Activated CD8-positive, alpha-beta memory T cell treated with anti-CD3 and anti-CD28 coated beads, Interleukin-2, amount 50 U/mL, for 1 hour (primary cell): ENCODE measurements around the gene SHROOM2.
"Not testable (repeated sequence)": the region's sequence is repeated elsewhere in the genome, so short reads cannot be mapped to it uniquely, and the experiment has no call there.

Source experiments
- DNase-seq: peaks from one replicate; pipeline ENCODE4 v3.0.0-alpha.2; 2020; ENCODE audit errors: extremely low read depth

The SHROOM2 gene

GRCh38 chrX:9781941-9782340 lies 4.3 kb upstream of the SHROOM2 start:
- DNase-seq: no peak

- DNase-seq: no peak
These were observed 1.9 kb upstream of the SHROOM2 start for GRCh38 chrX:9784332-9784731.

DNA sequence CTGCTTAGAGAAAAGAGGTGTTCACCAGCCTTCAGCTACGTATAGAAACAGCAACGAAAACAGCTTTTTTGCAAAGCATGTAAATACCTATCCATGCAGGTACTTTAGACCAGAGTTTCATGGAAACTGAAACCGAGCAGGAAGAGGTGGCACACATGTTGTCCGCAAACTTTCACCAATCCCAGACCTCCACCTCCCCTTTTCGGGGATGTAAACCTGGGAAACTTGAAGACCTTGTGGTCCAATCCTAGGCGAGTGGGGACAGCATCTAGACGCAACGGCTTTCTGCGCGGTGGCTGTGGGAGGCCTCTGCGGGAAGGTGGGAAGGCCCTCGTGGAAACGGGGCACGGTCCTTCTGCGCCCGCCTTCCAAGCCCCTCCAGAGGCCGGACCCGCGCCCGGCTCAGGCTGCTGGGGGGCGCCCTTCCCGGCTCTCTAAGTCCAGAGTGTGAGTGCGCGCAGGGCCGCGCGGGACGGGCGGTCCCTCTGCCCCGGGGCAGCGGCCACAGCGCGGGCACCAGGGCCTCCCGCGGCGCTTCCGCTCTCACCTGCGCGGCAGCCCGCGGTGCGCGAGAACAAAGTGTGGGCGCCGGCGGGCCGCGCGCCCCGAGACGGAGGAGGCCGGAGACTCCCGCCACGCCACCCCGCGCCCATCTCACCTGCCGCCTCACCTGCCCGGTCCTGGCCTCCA lies 830 bp upstream of the SHROOM2 start:
- DNase-seq: no peak

DNA sequence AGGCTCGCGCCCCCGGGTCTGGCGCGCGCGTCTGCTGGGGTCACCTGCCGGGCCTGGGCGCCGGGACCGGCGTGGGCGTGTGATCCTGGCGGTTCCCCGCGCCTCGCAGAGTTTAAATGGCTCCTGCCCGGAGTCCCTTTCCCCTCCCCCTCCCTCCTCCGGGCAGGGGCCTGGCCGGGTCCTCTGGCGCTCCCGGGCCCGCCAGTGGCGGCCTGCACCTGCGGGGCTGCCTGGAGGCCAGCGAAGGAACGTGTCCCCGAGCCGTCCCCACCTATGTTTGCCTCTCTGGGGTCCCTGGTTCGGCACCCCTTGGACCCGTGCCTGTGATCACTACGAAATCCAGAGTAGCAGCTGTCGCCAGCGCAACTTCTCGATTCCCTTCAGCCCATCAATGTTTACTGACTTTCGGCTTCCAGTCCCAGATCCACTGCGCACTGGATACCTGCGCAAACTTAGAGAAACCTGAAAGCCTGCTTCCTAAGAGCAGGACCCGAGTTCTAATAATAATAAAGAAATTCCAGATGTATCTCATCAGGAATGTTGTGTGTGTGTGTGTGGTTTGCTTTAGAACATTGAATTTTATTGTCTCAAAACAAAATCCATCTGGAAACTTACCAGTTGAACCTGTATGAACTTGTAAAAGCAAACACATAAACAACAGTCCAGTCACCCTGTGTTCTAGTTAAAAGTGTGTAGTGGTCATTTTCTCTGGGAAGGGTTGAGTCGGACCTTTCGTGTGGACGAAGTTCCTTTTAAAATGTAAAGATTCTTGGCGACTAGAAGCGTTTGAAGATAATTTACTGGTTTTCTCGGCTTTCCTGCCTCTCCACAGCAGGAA lies 788 bp downstream of the SHROOM2 start:
- no peak for DNase-seq

DNA sequence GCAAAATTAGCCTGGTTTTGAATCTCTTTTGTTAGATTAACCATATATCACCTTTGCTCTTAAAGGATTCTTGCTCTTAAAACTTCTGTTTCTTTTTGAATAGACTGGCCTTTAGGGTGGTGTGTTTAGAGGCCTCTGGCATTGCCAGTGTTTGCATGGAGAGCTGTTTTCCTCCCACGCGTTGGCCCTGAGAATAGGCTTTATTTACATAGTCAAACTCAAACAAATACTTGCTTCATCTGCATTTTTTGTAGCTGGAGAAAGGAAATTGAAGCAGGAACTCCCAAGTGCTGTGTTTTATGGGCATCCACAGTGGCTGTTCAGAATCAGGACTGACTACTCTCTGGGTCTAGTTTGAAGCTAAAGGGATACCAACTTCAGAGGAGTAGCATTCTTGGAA lies 2.7 kb downstream of the SHROOM2 start:
- DNase-seq: no peak

DNA sequence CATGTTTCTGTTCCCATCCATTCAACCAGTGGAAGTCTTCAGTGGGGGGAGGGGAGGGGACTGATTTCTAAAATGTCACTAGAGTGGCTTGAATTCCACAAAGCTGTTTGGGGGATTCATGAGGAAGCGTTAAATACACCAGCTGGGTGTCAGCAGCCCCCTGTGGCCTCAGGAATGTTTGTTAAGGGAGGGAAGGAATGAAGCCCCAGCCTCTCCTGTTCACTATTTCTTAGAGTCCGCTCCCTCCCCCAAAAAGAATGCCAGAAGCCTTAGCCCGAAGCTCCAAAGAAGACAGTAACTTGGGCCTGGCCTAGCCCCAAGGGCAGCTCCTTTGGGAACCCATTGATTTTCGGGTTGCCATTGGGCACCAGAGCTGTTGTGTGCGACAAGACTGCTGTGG lies 3.3 kb downstream of the SHROOM2 start:
- no peak for DNase-seq

DNA sequence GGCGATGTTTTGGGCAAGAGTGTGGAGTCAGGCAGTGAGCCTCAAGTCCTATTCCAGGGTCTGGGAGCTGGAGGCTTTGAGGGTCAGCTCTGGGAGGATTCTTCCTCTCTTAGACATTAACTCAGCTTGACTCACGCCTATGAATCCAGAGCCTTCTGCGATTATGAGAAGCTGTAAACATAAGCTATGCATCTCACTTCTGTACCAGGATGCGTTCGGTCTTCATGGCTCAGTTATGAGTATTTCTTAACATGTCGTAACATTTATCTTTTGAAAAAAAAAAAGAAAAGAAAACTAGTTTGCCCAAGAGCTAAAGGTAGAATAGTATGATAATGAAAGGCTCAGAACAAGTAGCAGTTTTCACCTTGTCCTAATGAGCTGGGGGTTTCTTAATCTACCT lies 4.6 kb downstream of the SHROOM2 start:
- DNase-seq: no peak

DNA sequence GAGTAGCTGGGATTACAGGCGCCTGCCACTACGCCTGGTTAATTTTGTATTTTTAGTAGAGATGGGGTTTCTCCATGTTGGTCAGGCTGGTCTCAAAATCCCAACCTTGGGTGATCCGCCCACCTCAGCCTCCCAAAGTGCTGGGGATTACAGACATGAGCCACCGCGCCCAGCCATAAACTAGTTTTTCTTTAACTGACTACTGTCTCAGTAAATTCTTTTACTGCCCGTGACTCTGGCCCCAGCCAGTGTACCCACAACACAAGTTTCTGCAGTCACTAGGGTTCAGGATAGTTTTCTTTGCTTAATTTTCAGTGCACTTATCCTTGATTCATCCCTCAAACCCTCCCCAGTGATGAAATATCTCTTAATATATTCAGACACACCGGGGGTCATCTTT lies 8.3 kb downstream of the SHROOM2 start:
- no peak for DNase-seq

DNA sequence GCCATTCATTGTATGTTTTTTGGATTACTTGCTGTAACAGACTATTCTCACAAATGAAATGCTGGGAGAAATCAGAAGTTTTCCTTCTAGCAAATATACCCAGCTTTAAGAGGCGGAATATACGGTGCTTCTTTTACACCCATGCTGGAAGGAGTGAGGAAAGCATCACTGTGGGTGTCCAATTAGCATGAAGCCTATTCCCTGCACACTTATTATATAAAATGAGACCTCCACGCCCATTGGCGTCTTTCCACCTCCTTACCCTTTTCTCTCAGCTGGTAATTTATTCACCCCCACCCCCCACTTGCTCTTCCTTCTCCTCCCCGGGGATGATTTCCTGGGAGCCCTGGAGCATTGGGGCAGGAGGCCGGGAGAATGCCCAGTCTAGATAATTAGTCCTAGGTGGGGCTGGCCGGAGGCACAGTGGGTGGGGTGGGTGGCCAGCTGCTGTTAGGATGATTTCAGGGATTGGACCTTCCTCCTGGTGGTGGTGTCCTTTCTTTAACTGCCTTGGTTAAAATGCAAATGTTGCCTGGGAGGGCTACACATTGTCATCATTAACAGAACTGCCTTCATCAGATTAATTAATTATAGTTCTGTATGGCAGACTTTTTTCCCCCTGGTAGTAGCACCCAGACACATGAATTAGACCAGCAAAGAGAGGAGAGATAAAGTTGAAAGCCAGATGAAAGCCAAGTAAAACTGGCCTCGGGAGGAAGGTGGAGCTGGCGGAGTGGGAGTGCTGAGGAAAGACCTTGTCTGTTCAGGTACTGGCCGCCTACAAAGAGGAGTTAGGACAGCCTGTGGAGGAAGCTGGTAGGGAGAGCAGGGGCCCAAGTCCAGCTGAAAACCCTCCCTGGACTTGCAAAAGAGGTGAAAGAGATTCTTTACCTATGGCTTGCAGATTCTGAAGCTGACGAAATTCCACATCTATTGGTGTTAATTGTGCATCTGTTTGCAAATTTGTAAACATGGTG lies 11.4 kb downstream of the SHROOM2 start:
- DNase-seq: no peak

DNA sequence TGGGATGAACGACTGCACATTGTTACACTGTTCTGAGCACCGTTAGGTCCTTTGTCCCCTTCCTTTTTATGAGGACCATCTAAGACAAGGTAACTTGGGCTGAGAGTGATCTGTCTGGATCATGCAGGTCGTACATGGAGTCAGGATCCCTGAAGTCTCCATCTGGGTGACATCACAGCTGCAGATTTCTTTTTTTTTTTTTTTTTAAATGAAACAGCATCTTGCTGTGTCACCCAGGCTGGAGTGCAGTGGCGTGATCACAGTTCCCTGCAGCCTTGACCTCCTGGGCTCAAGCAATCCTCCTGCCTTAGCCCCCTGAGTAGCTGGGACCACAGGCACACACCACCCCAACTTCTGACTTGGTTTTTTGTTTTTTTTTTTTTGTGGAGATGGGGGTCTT lies 16.5 kb downstream of the SHROOM2 start:
- no peak for DNase-seq

DNA sequence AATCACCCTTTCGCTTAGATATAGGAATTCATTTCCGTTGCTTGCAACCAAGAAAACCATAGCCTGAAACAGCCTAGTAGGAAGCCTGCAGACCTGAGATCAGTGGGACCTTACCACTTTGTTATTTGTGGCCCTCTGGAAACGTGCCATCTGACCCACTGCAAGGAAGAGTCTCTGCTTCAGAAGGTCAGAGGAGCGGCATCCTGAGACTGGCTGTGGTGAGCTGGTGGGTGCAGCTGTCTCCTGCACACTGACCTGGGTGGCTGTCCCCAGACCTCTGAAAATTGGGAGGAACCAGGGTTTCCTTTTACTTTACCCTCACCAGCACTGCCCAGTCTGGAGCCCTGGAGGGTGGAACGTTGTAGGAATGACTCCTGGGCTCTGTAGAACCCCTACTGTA lies 18.2 kb downstream of the SHROOM2 start:
- DNase-seq: no peak

- no peak for DNase-seq
These were observed 19.7 kb downstream of the SHROOM2 start for GRCh38 chrX:9805956-9806355.

- no peak for DNase-seq
These were observed 21.3 kb downstream of the SHROOM2 start for GRCh38 chrX:9807355-9808182.

DNA sequence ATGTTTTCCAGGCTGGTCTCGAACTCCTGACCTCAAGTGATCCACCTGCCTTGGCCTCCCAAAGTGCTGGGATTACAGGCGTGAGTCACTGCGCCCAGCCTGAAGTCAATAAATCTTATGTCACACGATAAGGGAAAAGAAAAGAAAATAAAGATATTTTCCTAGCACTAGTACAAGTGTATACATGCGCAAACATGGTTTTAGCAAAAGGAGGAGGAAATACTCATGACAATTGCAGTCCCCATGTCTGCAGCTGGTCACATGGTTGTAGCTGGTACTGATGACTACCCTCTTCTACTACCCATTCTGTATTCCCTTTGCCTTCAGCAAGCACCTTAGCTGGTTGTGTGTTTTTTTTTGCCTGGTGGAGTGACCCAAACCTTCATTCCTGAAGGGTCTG lies 23.6 kb downstream of the SHROOM2 start:
- not testable (repeated sequence) for DNase-seq

DNA sequence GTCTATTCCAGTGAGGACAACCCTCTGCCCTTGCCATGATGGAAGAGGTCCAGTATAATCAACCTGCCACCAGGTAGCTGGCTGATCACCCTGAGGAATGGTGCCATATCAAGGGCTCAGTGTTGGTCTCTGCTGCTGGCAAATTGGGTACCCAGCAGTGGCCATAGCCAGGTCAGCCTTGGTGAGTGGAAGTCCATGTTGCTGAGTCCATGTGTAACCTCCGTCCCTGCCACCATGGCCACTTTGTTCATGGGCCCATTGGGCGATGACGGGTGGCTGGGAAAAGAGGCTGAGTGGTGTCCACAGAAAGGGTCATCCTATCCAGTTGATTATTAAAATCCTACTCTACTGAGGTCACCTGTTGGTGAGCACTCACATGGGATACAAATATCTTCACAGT lies 24.9 kb downstream of the SHROOM2 start:
- DNase-seq: not testable (repeated sequence)

GRCh38 chrX:9816084-9816700 lies 30.0 kb downstream of the SHROOM2 start:
- no peak for DNase-seq

DNA sequence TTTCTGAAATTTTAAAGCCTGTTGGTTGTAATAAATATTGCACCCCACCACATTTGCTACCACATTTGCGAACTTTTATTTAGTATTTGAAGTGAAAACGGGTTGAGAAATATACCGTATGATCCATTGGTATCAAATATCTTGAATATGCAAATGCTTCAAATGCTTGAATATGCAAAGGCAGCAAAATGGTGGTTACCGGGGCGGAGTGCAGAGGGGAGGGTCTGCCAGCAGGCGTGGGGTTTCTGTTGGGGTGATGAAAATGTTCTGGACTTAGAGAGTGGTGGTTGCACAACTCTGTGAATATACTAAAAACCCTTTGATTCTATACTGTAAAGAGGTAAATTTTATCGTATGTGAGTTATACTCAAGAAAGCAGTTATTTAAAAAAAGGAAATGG lies 35.3 kb downstream of the SHROOM2 start:
- no peak for DNase-seq

DNA sequence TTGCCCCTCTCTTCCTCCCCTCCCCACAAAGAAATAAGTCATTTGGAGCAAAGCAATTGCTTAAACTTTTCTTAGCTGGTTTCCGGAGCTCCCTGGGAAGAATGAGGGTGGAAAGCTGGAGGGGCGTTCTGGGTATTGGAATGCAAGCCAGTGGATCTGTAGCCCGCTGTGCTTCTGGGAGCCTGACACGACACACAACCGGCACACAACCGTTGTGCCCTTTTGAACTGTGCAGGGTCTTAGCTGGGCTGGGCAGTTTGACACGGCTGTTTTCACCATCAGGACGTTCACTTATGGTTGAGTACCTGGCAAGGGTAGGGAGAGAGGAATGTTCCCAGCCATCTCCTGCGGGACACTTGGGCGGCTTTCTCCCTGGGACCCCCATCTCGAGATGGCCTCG lies 38.3 kb downstream of the SHROOM2 start:
- no peak for DNase-seq

GRCh38 chrX:9825129-9825790 lies 39.0 kb downstream of the SHROOM2 start:
- no peak for DNase-seq

- no peak for DNase-seq
These were observed 39.7 kb downstream of the SHROOM2 start for GRCh38 chrX:9825966-9826365.
